ENCODE results near the gene BEND5.

Gene BEND5

GRCh38 chr1:48776393-48777218, at the start of gene BEND5:
TSS of gene BEND5 (minus strand) at chr1:48776891. CDS start at chr1:48776831, 60 bp downstream.
- DNase-seq (ENCODE audit: low spot score) (peak; percentile 85), FAIRE-seq (no peak)

GRCh38 chr1:48823168-48823567, 46.5 kb upstream of the BEND5 start:
- DNase-seq (ENCODE audit: low spot score) (no peak), FAIRE-seq (no peak)

GRCh38 chr1:48820491-48820890, 43.8 kb upstream of the BEND5 start:
- FAIRE-seq: no peak
- no peak for DNase-seq (ENCODE audit: low spot score)

GRCh38 chr1:48817505-48818114, 40.9 kb upstream of the BEND5 start:
- FAIRE-seq (peak; percentile 50), DNase-seq (ENCODE audit: low spot score) (peak; percentile 54)

GRCh38 chr1:48810740-48811139, 34.0 kb upstream of the BEND5 start:
- no peak for DNase-seq (ENCODE audit: low spot score)
- FAIRE-seq: no peak

- no peak for FAIRE-seq
Measured at GRCh38 chr1:48808496-48808895, 31.8 kb upstream of the BEND5 start.

GRCh38 chr1:48807554-48808260, 31.0 kb upstream of the BEND5 start:
- no peak for FAIRE-seq
- no peak for DNase-seq (ENCODE audit: low spot score)

More at GRCh38 chr1:48808496-48808895, 31.8 kb upstream of the BEND5 start:
- DNase-seq (ENCODE audit: low spot score): no peak

- no peak for FAIRE-seq
Measured at GRCh38 chr1:48803474-48803873, 26.8 kb upstream of the BEND5 start.

GRCh38 chr1:48794816-48795215, 18.1 kb upstream of the BEND5 start:
- no peak for DNase-seq (ENCODE audit: low spot score)
- no peak for FAIRE-seq

More at GRCh38 chr1:48803474-48803873, 26.8 kb upstream of the BEND5 start:
- no peak for DNase-seq (ENCODE audit: low spot score)

- DNase-seq (ENCODE audit: low spot score): no peak
Measured at GRCh38 chr1:48793863-48794262, 17.2 kb upstream of the BEND5 start.

GRCh38 chr1:48792961-48793360, 16.3 kb upstream of the BEND5 start:
- FAIRE-seq: no peak
- no peak for DNase-seq (ENCODE audit: low spot score)

More at GRCh38 chr1:48793863-48794262, 17.2 kb upstream of the BEND5 start:
- no peak for FAIRE-seq

- no peak for FAIRE-seq
- DNase-seq (ENCODE audit: low spot score): no peak
Measured at GRCh38 chr1:48790397-48790796, 13.7 kb upstream of the BEND5 start.

- FAIRE-seq (no peak), DNase-seq (ENCODE audit: low spot score) (no peak)
Measured at GRCh38 chr1:48789903-48790302, 13.2 kb upstream of the BEND5 start.

- DNase-seq (ENCODE audit: low spot score) (no peak), FAIRE-seq (no peak)
Measured at GRCh38 chr1:48785869-48786268, 9.2 kb upstream of the BEND5 start.

GRCh38 chr1:48784301-48784700, 7.6 kb upstream of the BEND5 start:
- FAIRE-seq (no peak), DNase-seq (ENCODE audit: low spot score) (no peak)

GRCh38 chr1:48777219-48777895, 666 bp upstream of the BEND5 start:
- FAIRE-seq (no peak), DNase-seq (ENCODE audit: low spot score) (peak; percentile 13)

GRCh38 chr1:48775831-48776392, 779 bp downstream of the BEND5 start:
- FAIRE-seq (no peak), DNase-seq (ENCODE audit: low spot score) (no peak)

GRCh38 chr1:48773133-48773532, 3.6 kb downstream of the BEND5 start:
- DNase-seq (ENCODE audit: low spot score): no peak
- FAIRE-seq: no peak

GRCh38 chr1:48772211-48772610, 4.5 kb downstream of the BEND5 start:
- DNase-seq (ENCODE audit: low spot score) (no peak), FAIRE-seq (no peak)

GRCh38 chr1:48771561-48771960, 5.1 kb downstream of the BEND5 start:
- DNase-seq (ENCODE audit: low spot score): no peak
- no peak for FAIRE-seq

GRCh38 chr1:48767975-48768510, 8.6 kb downstream of the BEND5 start:
- no peak for DNase-seq (ENCODE audit: low spot score)
- no peak for FAIRE-seq

All from urothelium cell line (cell line).